ENCODE measurements around the gene RAB27A. TPM values are rescaled to one million over a fixed set of nuclear protein-coding genes. Genes with fewer than 3 reads are reported as not detected.
A peak's percentile ranks its signal among the peaks of the same experiment; 100 is the strongest.

RAB27A gene
- total and polyA plus RNA-seq, 9 of the 15 experiments (the other 6 are each of a cell fraction or from before 2014, with no cell fraction given), result 31.5 to 171 (median 80.4) TPM

DNA sequence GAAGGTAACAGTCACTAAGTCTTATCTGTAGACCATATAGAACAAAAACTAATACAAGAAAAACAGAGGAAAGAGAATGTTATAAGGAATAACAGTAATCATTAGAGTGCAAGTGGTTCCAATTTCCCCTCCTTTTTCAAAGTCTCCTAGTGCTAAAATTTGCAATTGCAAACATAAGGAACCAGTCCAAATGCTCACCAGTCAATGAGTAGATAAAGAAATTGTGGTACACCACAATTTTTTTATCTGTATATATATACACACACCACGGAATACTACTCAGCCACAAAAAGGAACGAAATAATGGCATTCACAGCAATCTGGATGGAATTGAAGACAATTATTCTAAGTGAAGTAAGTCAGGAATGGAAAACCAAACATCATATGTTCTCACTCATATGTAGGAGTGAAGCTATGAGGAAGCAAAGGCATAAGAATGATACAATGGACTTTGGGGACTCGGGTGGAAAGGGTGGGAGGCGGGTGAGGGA lies 54.0 kb downstream of the RAB27A start:
- in situ Hi-C loops (cut with MboI), result no loop called here

More for the DNA sequence above, 54.0 kb downstream of the RAB27A start:
- Histone ChIP-seq H3K4me1 (replicated peaks in 1 of 2; ENCODE audit: control insufficient read depth in 2 of 2, insufficient read depth in 2 of 2, low read length in 2 of 2) (peaks cover 0 to 42% of the 10 kb centered on the region in 2 experiments; a peak in 3 of 5 replicates), H3K27ac (ENCODE audit: extremely low read depth, low read depth, low read length) (peak overlapping the region; percentile 32), H3K9me1 (ENCODE audit: control insufficient read depth, insufficient read depth, low read length) (no peaks in the 10 kb centered on the region), H3K4me3 (peak overlapping the region; percentile 39), H3K9me3 (replicated peaks; ENCODE audit: control insufficient read depth, insufficient read depth, low read depth, low read length) (no peaks in the 10 kb centered on the region), H3K4me2 (ENCODE audit: insufficient read depth, low read length) (peak overlapping the region; percentile 88), H3K36me3 (ENCODE audit: control insufficient read depth, insufficient read depth, low read length) (peaks cover 38% of the 10 kb centered on the region), H4K20me1 (replicated peaks; ENCODE audit: control insufficient read depth, insufficient read depth, low read length) (no peaks in the 10 kb centered on the region), H2AFZ (ENCODE audit: low read depth, low read length) (no peak overlapping the region), H3K27me3 (ENCODE audit: control insufficient read depth in 2 of 2, insufficient read depth in 2 of 2, low read length in 2 of 2) (no peaks in the 10 kb centered on the region), H3K9ac (ENCODE audit: insufficient read depth in 1 of 2, low read depth in 2 of 2, low read length in 2 of 2) (peak overlapping the region in 1 of 2 experiments; percentile 77; a peak in 2 of 4 replicates), H3K79me2 (ENCODE audit: control insufficient read depth, insufficient read depth, low read length) (peaks cover 94% of the 10 kb centered on the region)
- CTCF ChIA-PET (ENCODE audit: low intra/inter-chr PET ratio), result no interaction called here
- BruUV-seq (replicated peaks), result no TSS peak
- WGBS (ENCODE audit: insufficient coverage, low coverage, missing lambda C conversion rate), result 48% methylated on average over 4 of the region's 4 CpGs
- 0 out of 2 replicates have a peak, but pooled peaks have one; percentile 19 for TF ChIP-seq MTA3 (IDR thresholded peaks at IDR 0.05; ENCODE audit: borderline replicate concordance)
- TF ChIP-seq ADNP (tag; IDR thresholded peaks at IDR 0.05), result peak; percentile 67; the same call in 1 of the 2 replicates
- TF ChIP-seq ZNF146 (CRISPR knock-in tag; IDR thresholded peaks at IDR 0.05; ENCODE audit: unreplicated experiment), result peak; percentile 97
- TF ChIP-seq ZNF740 (CRISPR knock-in tag; IDR thresholded peaks at IDR 0.05), result no peak
- TF ChIP-seq ZNF740 (tag; IDR thresholded peaks at IDR 0.05), result no peak
- no peak for TF ChIP-seq CHAMP1 (IDR thresholded peaks at IDR 0.05)
- TF ChIP-seq ESRRA (IDR thresholded peaks at IDR 0.05; ENCODE audit: borderline replicate concordance, low read depth), result peak; percentile 29; the same call in 1 of the 2 replicates
- TF ChIP-seq BCOR (IDR thresholded peaks at IDR 0.05), result 0 out of 2 replicates have a peak, but pooled peaks have one; percentile 15
- 0 out of 4 replicates have a peak, but pooled peaks of 1 of the 2 experiments have one; percentile 13 for TF ChIP-seq MAZ (CRISPR knock-in tag; conservative IDR thresholded peaks at IDR 0.05 in 1 of 2, IDR thresholded peaks at IDR 0.05 in 1 of 2)
- peak; percentile 29 for TF ChIP-seq RBM25 (IDR thresholded peaks at IDR 0.05; ENCODE audit: low read depth, low read length, severe bottlenecking)
- TF ChIP-seq RCOR1 (IDR thresholded peaks at IDR 0.05; ENCODE audit: borderline replicate concordance in 1 of 2, low read depth in 2 of 2, low read length in 2 of 2), result 0 out of 4 replicates have a peak, but pooled peaks of 1 of the 2 experiments have one; percentile 16
- no peak for TF ChIP-seq ETV6 (IDR thresholded peaks at IDR 0.05; ENCODE audit: borderline replicate concordance in 1 of 2, low read depth in 2 of 2, low read length in 1 of 2)
- TF ChIP-seq ETV6 (CRISPR knock-in tag; IDR thresholded peaks at IDR 0.05; ENCODE audit: borderline replicate concordance), result no peak
- TF ChIP-seq NR3C1 (CRISPR knock-in tag; IDR thresholded peaks at IDR 0.05), result no peak
- 0 out of 2 replicates have a peak, but pooled peaks have one; percentile 10 for TF ChIP-seq SOX6 (IDR thresholded peaks at IDR 0.05)
- intact Hi-C loops (cut with micrococcal nuclease), result loop anchor here (2.0 to 5.0 kb wide), 2 partner anchors 43 to 172 kb away; partner anchors contain the start of genes CCPG1 and PIERCE2
- ATAC-seq (0 out of 3 replicates have a peak, but pooled peaks have one; percentile 4), DNase-seq (ENCODE audit: extremely low read depth in 1 of 4, low spot score in 3 of 4) (no peak), FAIRE-seq (no peak)
- POLR2A ChIA-PET, result no interaction called here
